Muscle of arm (tissue), 12 donors: ENCODE measurements around the gene PRSS23. TPM values are rescaled to one million over a fixed set of nuclear protein-coding genes. Genes with fewer than 3 reads are reported as not detected.

Experiments
- DNase-seq: peaks from one replicate; pipeline ENCODE4 v3.0.0-alpha.2; 2013
- polyA plus RNA-seq, 12 donors: library from polyadenylated mRNA; unstranded; fragments of 120-200 nt; gene quantifications; one replicate each; pipeline ENCODE4 v1.2.1, GENCODE V29; 2013; ENCODE audit not compliant: insufficient read length in 12 of 12

Gene PRSS23
- polyA plus RNA-seq, 12 donors = 17.1 to 47.9 (median 22.5) TPM; not detected in 1

GRCh38 chr11:86787018-86787536 lies 13.3 kb upstream of the PRSS23 start:
- DNase-seq = no peak

GRCh38 chr11:86787656-86788055 lies 12.7 kb upstream of the PRSS23 start:
- DNase-seq = no peak

- no peak for DNase-seq
Observed at GRCh38 chr11:86790195-86790725, 10.1 kb upstream of the PRSS23 start.

- DNase-seq = no peak
Observed at GRCh38 chr11:86790867-86791849, 9.2 kb upstream of the PRSS23 start.

- DNase-seq = no peak
Observed at GRCh38 chr11:86792150-86792549, 8.2 kb upstream of the PRSS23 start.

- no peak for DNase-seq
Observed at GRCh38 chr11:86793307-86793706, 7.0 kb upstream of the PRSS23 start.

- DNase-seq = no peak
Observed at GRCh38 chr11:86795511-86795910, 4.8 kb upstream of the PRSS23 start.

GRCh38 chr11:86795949-86796348 lies 4.4 kb upstream of the PRSS23 start:
- DNase-seq = no peak

- no peak for DNase-seq
Observed at GRCh38 chr11:86797133-86797532, 3.2 kb upstream of the PRSS23 start.

- no peak for DNase-seq
Observed at GRCh38 chr11:86798988-86799387, 1.4 kb upstream of the PRSS23 start.

- no peak for DNase-seq
Observed at GRCh38 chr11:86799680-86800075, 664 bp upstream of the PRSS23 start.

- no peak for DNase-seq
Observed at GRCh38 chr11:86800960-86801272, 574 bp downstream of the PRSS23 start.

- DNase-seq = no peak
Observed at GRCh38 chr11:86801364-86801763, 1.0 kb downstream of the PRSS23 start.

GRCh38 chr11:86802146-86802545 lies 1.8 kb downstream of the PRSS23 start:
- no peak for DNase-seq

- DNase-seq = no peak
Observed at GRCh38 chr11:86802601-86803051, 2.3 kb downstream of the PRSS23 start.

GRCh38 chr11:86803136-86804045 lies 3.0 kb downstream of the PRSS23 start:
- DNase-seq = no peak

GRCh38 chr11:86804951-86805350 lies 4.6 kb downstream of the PRSS23 start:
- no peak for DNase-seq

GRCh38 chr11:86805873-86806310 lies 5.5 kb downstream of the PRSS23 start:
- no peak for DNase-seq

GRCh38 chr11:86806903-86807302 lies 6.6 kb downstream of the PRSS23 start:
- no peak for DNase-seq

GRCh38 chr11:86807360-86807759 lies 7.0 kb downstream of the PRSS23 start:
- DNase-seq = no peak

GRCh38 chr11:86809561-86809960 lies 9.2 kb downstream of the PRSS23 start:
- DNase-seq = no peak

GRCh38 chr11:86810288-86810687 lies 9.9 kb downstream of the PRSS23 start:
- no peak for DNase-seq
